GM18907 (cell line): ENCODE results near the gene GTF2F1.
"Not testable (repeated sequence)": the region's sequence is repeated elsewhere in the genome, so short reads cannot be mapped to it uniquely, and the experiment has no call there.

Experiments used
- ATAC-seq: cut with Tn5 transposase; IDR thresholded peaks from one replicate; pipeline ENCODE4 v1.9.1; 2021; ENCODE audit warnings: mild to moderate bottlenecking, moderate library complexity; ENCODE audit not compliant: unreplicated experiment

Gene GTF2F1

GRCh38 chr19:6392221-6393073 lies 517 bp downstream of the GTF2F1 start:
- peak; percentile 7 for ATAC-seq

- no peak for ATAC-seq
These were observed 5.6 kb downstream of the GTF2F1 start for GRCh38 chr19:6387372-6387771.

GRCh38 chr19:6384381-6384780 lies 8.6 kb downstream of the GTF2F1 start:
- no peak for ATAC-seq

- no peak for ATAC-seq
These were observed 9.8 kb downstream of the GTF2F1 start for GRCh38 chr19:6383188-6383587.

GRCh38 chr19:6381030-6381750 lies 11.8 kb downstream of the GTF2F1 start:
- ATAC-seq: no peak

GRCh38 chr19:6379744-6380143 lies 13.2 kb downstream of the GTF2F1 start:
- ATAC-seq: no peak

GRCh38 chr19:6378486-6378885 lies 14.5 kb downstream of the GTF2F1 start:
- no peak for ATAC-seq

- ATAC-seq: no peak
These were observed 14.9 kb downstream of the GTF2F1 start for GRCh38 chr19:6378041-6378440.

GRCh38 chr19:6376512-6377190 lies 16.3 kb downstream of the GTF2F1 start:
- no peak for ATAC-seq

GRCh38 chr19:6375411-6376010 lies 17.5 kb downstream of the GTF2F1 start, which contains the start of gene PSPN:
Gene PSPN, minus strand, starts transcription at chr19:6375933. Its CDS starts 84 bp downstream, at chr19:6375849.
- no peak for ATAC-seq

- ATAC-seq: no peak
These were observed 18.1 kb downstream of the GTF2F1 start for GRCh38 chr19:6374711-6375410.

- ATAC-seq: no peak
These were observed 18.7 kb downstream of the GTF2F1 start for GRCh38 chr19:6374161-6374709.

GRCh38 chr19:6373813-6374108 lies 19.2 kb downstream of the GTF2F1 start:
- ATAC-seq: no peak

- peak; percentile 46 for ATAC-seq
These were observed 19.7 kb downstream of the GTF2F1 start for GRCh38 chr19:6373096-6373812.

GRCh38 chr19:6372594-6373095 lies 20.3 kb downstream of the GTF2F1 start, which contains the start of gene ALKBH7:
Gene ALKBH7, plus strand, starts transcription at chr19:6372794. Its CDS starts 27 bp downstream, at chr19:6372821.
- peak; percentile 78 for ATAC-seq

- ATAC-seq: no peak
These were observed 28.6 kb downstream of the GTF2F1 start for GRCh38 chr19:6364353-6364752.

GRCh38 chr19:6362351-6362801 lies 30.6 kb downstream of the GTF2F1 start:
- ATAC-seq: no peak

GRCh38 chr19:6362027-6362350 lies 31.0 kb downstream of the GTF2F1 start:
- ATAC-seq: no peak

- ATAC-seq: not testable (repeated sequence)
These were observed 32.1 kb downstream of the GTF2F1 start for GRCh38 chr19:6360857-6361216.
